ENCODE results near the gene PSD2.
A peak's percentile ranks its signal among the peaks of the same experiment; 100 is the strongest.
"Not testable (repeated sequence)": the region's sequence is repeated elsewhere in the genome, so short reads cannot be mapped to it uniquely, and the experiment has no call there.

PSD2 gene

GRCh38 chr5:139772927-139773690 is 22.5 kb upstream of the PSD2 start:
- H3K27ac Mint-ChIP-seq: no peak overlapping the region
- H3K9me3 Mint-ChIP-seq: no peaks in the 10 kb centered on the region
- H3K36me3 Mint-ChIP-seq (ENCODE audit: low read depth): no peaks in the 10 kb centered on the region
- H3K27me3 Mint-ChIP-seq: peaks cover 7% of the 10 kb centered on the region
- no peak overlapping the region for H3K4me3 Mint-ChIP-seq
- H3K4me1 Mint-ChIP-seq (ENCODE audit: low read depth): peaks cover 5% of the 10 kb centered on the region

- H3K4me1 Mint-ChIP-seq (ENCODE audit: low read depth): peaks cover 5% of the 10 kb centered on the region
Measured at GRCh38 chr5:139774980-139775661, 20.5 kb upstream of the PSD2 start.

GRCh38 chr5:139775872-139776271 is 19.7 kb upstream of the PSD2 start:
- Mint-ChIP-seq H3K9me3 (no peaks in the 10 kb centered on the region), H3K4me3 (no peak overlapping the region), H3K27ac (no peak overlapping the region), H3K27me3 (peaks cover 7% of the 10 kb centered on the region), H3K4me1 (ENCODE audit: low read depth) (peaks cover 5% of the 10 kb centered on the region), H3K36me3 (ENCODE audit: low read depth) (no peaks in the 10 kb centered on the region)

More at GRCh38 chr5:139774980-139775661, 20.5 kb upstream of the PSD2 start:
- Mint-ChIP-seq H3K27me3 (peaks cover 7% of the 10 kb centered on the region), H3K36me3 (ENCODE audit: low read depth) (no peaks in the 10 kb centered on the region), H3K4me3 (peak overlapping the region; percentile 20), H3K9me3 (no peaks in the 10 kb centered on the region), H3K27ac (no peak overlapping the region)

GRCh38 chr5:139776861-139777260 is 18.7 kb upstream of the PSD2 start:
- no peak overlapping the region for H3K27ac Mint-ChIP-seq
- no peak overlapping the region for H3K4me3 Mint-ChIP-seq
- H3K27me3 Mint-ChIP-seq: peaks cover 7% of the 10 kb centered on the region
- peaks cover 5% of the 10 kb centered on the region for H3K4me1 Mint-ChIP-seq (ENCODE audit: low read depth)
- H3K36me3 Mint-ChIP-seq (ENCODE audit: low read depth): no peaks in the 10 kb centered on the region
- H3K9me3 Mint-ChIP-seq: no peaks in the 10 kb centered on the region

- H3K27ac Mint-ChIP-seq: no peak overlapping the region
- H3K4me1 Mint-ChIP-seq (ENCODE audit: low read depth): no peaks in the 10 kb centered on the region
- H3K27me3 Mint-ChIP-seq: peaks cover 16% of the 10 kb centered on the region
- no peaks in the 10 kb centered on the region for H3K36me3 Mint-ChIP-seq (ENCODE audit: low read depth)
- H3K4me3 Mint-ChIP-seq: no peak overlapping the region
- no peaks in the 10 kb centered on the region for H3K9me3 Mint-ChIP-seq
Measured at GRCh38 chr5:139783436-139783965, 12.1 kb upstream of the PSD2 start.

GRCh38 chr5:139784488-139784887 is 11.1 kb upstream of the PSD2 start:
- Mint-ChIP-seq H3K9me3 (no peaks in the 10 kb centered on the region), H3K27me3 (peaks cover 20% of the 10 kb centered on the region), H3K36me3 (ENCODE audit: low read depth) (no peaks in the 10 kb centered on the region), H3K4me1 (ENCODE audit: low read depth) (no peaks in the 10 kb centered on the region), H3K4me3 (no peak overlapping the region), H3K27ac (no peak overlapping the region)

- no peaks in the 10 kb centered on the region for H3K4me1 Mint-ChIP-seq (ENCODE audit: low read depth)
- H3K36me3 Mint-ChIP-seq (ENCODE audit: low read depth): no peaks in the 10 kb centered on the region
- peaks cover 20% of the 10 kb centered on the region for H3K27me3 Mint-ChIP-seq
- peak overlapping the region; percentile 80 for H3K4me3 Mint-ChIP-seq
- no peaks in the 10 kb centered on the region for H3K9me3 Mint-ChIP-seq
- no peak overlapping the region for H3K27ac Mint-ChIP-seq
Measured at GRCh38 chr5:139787257-139787567, 8.4 kb upstream of the PSD2 start.

GRCh38 chr5:139787568-139788293 is 7.9 kb upstream of the PSD2 start:
- Mint-ChIP-seq H3K4me1 (ENCODE audit: low read depth) (no peaks in the 10 kb centered on the region), H3K27me3 (peaks cover 22% of the 10 kb centered on the region), H3K36me3 (ENCODE audit: low read depth) (no peaks in the 10 kb centered on the region), H3K4me3 (peak overlapping the region; percentile 80), H3K27ac (no peak overlapping the region), H3K9me3 (no peaks in the 10 kb centered on the region)

GRCh38 chr5:139788294-139788910 is 7.2 kb upstream of the PSD2 start:
- Mint-ChIP-seq H3K9me3 (no peaks in the 10 kb centered on the region), H3K27me3 (peaks cover 27% of the 10 kb centered on the region), H3K36me3 (ENCODE audit: low read depth) (no peaks in the 10 kb centered on the region), H3K4me1 (ENCODE audit: low read depth) (no peaks in the 10 kb centered on the region), H3K27ac (no peak overlapping the region), H3K4me3 (no peak overlapping the region)

- Mint-ChIP-seq H3K27me3 (peaks cover 33% of the 10 kb centered on the region), H3K27ac (no peak overlapping the region), H3K4me1 (ENCODE audit: low read depth) (no peaks in the 10 kb centered on the region), H3K36me3 (ENCODE audit: low read depth) (no peaks in the 10 kb centered on the region), H3K9me3 (no peaks in the 10 kb centered on the region), H3K4me3 (no peak overlapping the region)
Measured at GRCh38 chr5:139789116-139789844, 6.3 kb upstream of the PSD2 start.

GRCh38 chr5:139789845-139790189 is 5.8 kb upstream of the PSD2 start:
- Mint-ChIP-seq H3K4me3 (no peak overlapping the region), H3K27ac (no peak overlapping the region), H3K4me1 (ENCODE audit: low read depth) (no peaks in the 10 kb centered on the region), H3K36me3 (ENCODE audit: low read depth) (no peaks in the 10 kb centered on the region), H3K27me3 (peaks cover 34% of the 10 kb centered on the region), H3K9me3 (no peaks in the 10 kb centered on the region)

GRCh38 chr5:139792218-139792617 is 3.4 kb upstream of the PSD2 start:
- Mint-ChIP-seq H3K4me1 (ENCODE audit: low read depth) (no peaks in the 10 kb centered on the region), H3K4me3 (no peak overlapping the region), H3K27ac (no peak overlapping the region), H3K27me3 (peaks cover 39% of the 10 kb centered on the region), H3K9me3 (no peaks in the 10 kb centered on the region), H3K36me3 (ENCODE audit: low read depth) (no peaks in the 10 kb centered on the region)

- H3K27ac Mint-ChIP-seq; H3K4me1 Mint-ChIP-seq (ENCODE audit: low read depth); H3K9me3 Mint-ChIP-seq; H3K4me3 Mint-ChIP-seq; H3K36me3 Mint-ChIP-seq (ENCODE audit: low read depth): not testable (repeated sequence)
- peaks cover 44% of the 10 kb centered on the region for H3K27me3 Mint-ChIP-seq
Measured at GRCh38 chr5:139792655-139793054, 3.0 kb upstream of the PSD2 start.

- Mint-ChIP-seq H3K27ac (no peak overlapping the region), H3K36me3 (ENCODE audit: low read depth) (no peaks in the 10 kb centered on the region), H3K27me3 (peaks cover 53% of the 10 kb centered on the region), H3K4me3 (peak overlapping the region; percentile 18), H3K9me3 (no peaks in the 10 kb centered on the region), H3K4me1 (ENCODE audit: low read depth) (no peaks in the 10 kb centered on the region)
Measured at GRCh38 chr5:139794067-139794846, 1.4 kb upstream of the PSD2 start.

Data from stimulated activated naive CD8-positive, alpha-beta T cell treated with anti-CD3 and anti-CD28 coated beads, Interleukin-15, Interleukin-2, amounts not matched to agents 100 ng/mL and 50 ng/mL, for 24 hours (primary cell).